ENCODE measurements around the gene INPP5D.

GRCh38 chr2:233135421-233135820, 75.3 kb downstream of the INPP5D start:
- TF ChIP-seq POLR2A (IDR thresholded peaks at IDR 0.05; ENCODE audit: low read depth, low read length) (no peak), TAF1 (IDR thresholded peaks at IDR 0.05; ENCODE audit: borderline replicate concordance, low read depth, low read length) (no peak), POLR2AphosphoS5 (IDR thresholded peaks at IDR 0.05; ENCODE audit: low read depth, low read length) (no peak)
